BJ (cell line): ENCODE data around the gene LIPA. TPM values are rescaled to one million over a fixed set of nuclear protein-coding genes. Genes with fewer than 3 reads are reported as not detected.

ENCODE experiments used
- CTCF ChIA-PET: fragments of 350-600 bp; formaldehyde crosslinking; extraction: SDS; loops from one replicate; lab custom pipeline; 2021; ENCODE audit warnings: antibody characterized with exemption, inconsistent platforms; lab: Yijun Ruan, JAX
- POLR2A ChIA-PET: fragments of 300-600 bp; sonication (Branson Sonifier 250); formaldehyde crosslinking; extraction: SDS; loops from one replicate; lab custom pipeline; 2021; ENCODE audit warnings: antibody characterized with exemption; lab: Charles Lee
- DNase-seq: peaks from one replicate; pipeline ENCODE4 v3.0.0-alpha.2; 2011; ENCODE audit warnings: low read depth
- H3K27me3 ChIP-seq: 2 replicates; pipeline ENCODE4 v1.6.0; 2011; ENCODE audit warnings: low read length; ENCODE audit not compliant: control insufficient read depth, insufficient read depth
- H3K36me3 ChIP-seq: 2 replicates; pipeline ENCODE4 v1.5.1; 2011; ENCODE audit warnings: low read length; ENCODE audit not compliant: control insufficient read depth, insufficient read depth
- H3K4me3 ChIP-seq: 2 replicates; pipeline ENCODE4 v1.5.1; 2011; ENCODE audit warnings: low read depth, mild to moderate bottlenecking, control low read depth, low read length
- polyA plus RNA-seq: library from polyadenylated mRNA; depleted of rRNA; stranded (reverse); fragments of >200 nt; gene quantifications from 2 replicates; pipeline ENCODE4 v1.2.3, GENCODE V29; 2011
- TF ChIP-seq, protein P1 (sequence below): IDR thresholded peaks from 2 replicates; pipeline ENCODE4 v1.5.1; 2011; ENCODE audit warnings: low read depth, mild to moderate bottlenecking, control low read depth, inconsistent platforms, low read length, moderate library complexity; ENCODE audit not compliant: insufficient read depth

LIPA gene
- polyA plus RNA-seq, 1 experiment, result 80.3 TPM

DNA sequence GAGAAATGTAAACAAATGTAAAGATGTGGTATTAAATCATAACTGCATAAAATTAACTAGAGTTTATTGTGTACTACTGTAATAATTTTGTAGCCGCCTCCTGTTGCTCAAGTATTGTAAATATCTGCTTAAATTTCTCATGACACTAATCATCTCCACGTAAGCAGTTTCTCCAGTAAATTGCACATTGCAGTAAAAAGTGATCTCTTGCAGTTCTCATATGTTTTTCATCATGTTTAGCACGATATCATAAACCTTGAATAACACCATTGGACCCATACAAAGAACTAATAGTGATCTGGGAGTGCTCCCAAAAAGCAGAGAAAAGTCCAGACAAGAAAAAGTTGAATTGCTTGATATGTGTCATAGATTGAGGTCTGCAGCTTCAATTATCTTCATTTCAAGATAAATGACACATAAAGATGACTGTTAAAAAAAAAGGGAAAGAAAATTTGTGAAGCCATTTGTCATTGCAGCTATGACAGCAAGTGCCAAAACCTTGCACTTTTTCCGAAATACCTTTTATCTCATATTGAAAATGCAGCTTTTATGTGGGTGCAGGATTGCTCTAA, 15.3 kb downstream of the LIPA start:
- Histone ChIP-seq H3K4me3 (no peak overlapping the region), H3K36me3 (peaks cover 10% of the 10 kb centered on the region), H3K27me3 (no peaks in the 10 kb centered on the region)
- TF ChIP-seq, protein P1, sequence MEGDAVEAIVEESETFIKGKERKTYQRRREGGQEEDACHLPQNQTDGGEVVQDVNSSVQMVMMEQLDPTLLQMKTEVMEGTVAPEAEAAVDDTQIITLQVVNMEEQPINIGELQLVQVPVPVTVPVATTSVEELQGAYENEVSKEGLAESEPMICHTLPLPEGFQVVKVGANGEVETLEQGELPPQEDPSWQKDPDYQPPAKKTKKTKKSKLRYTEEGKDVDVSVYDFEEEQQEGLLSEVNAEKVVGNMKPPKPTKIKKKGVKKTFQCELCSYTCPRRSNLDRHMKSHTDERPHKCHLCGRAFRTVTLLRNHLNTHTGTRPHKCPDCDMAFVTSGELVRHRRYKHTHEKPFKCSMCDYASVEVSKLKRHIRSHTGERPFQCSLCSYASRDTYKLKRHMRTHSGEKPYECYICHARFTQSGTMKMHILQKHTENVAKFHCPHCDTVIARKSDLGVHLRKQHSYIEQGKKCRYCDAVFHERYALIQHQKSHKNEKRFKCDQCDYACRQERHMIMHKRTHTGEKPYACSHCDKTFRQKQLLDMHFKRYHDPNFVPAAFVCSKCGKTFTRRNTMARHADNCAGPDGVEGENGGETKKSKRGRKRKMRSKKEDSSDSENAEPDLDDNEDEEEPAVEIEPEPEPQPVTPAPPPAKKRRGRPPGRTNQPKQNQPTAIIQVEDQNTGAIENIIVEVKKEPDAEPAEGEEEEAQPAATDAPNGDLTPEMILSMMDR, result no peak
- ChIA-PET CTCF (interaction anchor here (0.7 to 1.6 kb wide), 3 partner anchors 12 to 133 kb away, joined by 3 to 12 read pairs (median 6); no protein-coding TSS in a partner anchor), POLR2A (no interaction called here)
- peak; percentile 90 for DNase-seq

DNA sequence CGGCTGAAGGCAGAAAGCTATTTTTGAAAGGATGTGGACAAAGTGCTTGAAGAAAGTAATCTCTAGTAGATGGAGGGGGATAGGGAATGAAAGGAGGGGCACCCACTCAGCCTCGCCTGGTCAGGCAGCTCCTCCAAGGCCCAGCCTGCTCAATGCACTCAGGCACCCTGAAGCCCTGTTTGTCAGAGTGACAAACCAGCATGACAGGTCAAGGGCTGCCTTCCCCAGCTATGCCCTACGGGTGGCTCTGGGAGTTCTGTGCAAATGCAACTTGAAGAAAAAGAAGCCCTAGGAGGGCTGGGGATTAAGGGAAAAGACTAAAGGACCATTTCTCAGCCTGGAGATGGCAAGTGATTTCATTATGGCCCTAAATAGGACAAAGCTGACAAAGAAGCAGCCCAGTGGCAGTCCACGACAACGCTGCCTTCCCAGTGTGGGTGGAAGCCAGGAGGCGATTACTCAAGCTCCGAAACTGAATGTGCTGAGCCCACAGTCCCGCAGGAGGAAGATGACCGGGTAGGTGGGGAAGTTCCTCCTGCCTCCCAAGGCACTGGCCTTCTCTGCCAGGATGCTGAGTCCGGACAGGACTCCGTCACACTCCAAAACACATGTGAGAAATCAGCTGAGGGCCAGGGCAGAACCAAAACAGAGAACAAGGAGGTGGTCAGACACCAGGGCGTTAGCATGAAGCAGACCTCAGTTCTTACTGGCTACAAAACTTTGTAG, 16.3 kb downstream of the LIPA start:
- Histone ChIP-seq H3K27me3 (no peaks in the 10 kb centered on the region), H3K36me3 (peaks cover 11% of the 10 kb centered on the region), H3K4me3 (no peak overlapping the region)
- CTCF ChIA-PET, result interaction anchor here (0.6 to 2.2 kb wide), 8 partner anchors 11 to 302 kb away, joined by 3 to 12 read pairs (median 3); no protein-coding TSS in a partner anchor
- TF ChIP-seq, protein P1, result no peak
- DNase-seq, result no peak
- POLR2A ChIA-PET, result interaction anchor here (0.6 to 1.1 kb wide), 2 partner anchors 93 to 179 kb away, joined by 3 read pairs; partner anchors contain the start of gene IFIT5

DNA sequence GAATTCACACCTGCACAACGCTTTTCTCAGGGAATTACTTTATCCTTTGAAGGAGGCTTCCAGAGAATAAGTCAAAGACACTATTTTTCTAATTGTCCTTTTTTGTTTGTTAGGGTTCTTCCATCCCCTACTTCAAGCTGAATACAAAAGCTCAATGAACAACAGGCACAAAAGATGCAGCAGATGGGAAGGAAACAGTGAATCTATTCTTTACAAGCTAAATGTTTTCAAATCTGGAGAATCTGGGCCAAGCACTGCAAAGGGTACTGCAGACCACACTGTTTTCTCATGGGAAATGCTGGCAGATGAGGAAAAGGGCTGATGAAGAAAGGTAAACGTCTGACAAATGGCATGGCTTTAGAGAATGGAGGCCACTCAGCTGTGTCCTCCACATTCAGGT, 18.5 kb downstream of the LIPA start:
- CTCF ChIA-PET, result interaction anchor here (0.6 to 1.7 kb wide), 3 partner anchors 15 to 172 kb away, joined by 3 to 10 read pairs (median 5); no protein-coding TSS in a partner anchor
- peaks cover 5% of the 10 kb centered on the region; the same call in 1 of the 2 replicates for H3K36me3 ChIP-seq
- no peaks in the 10 kb centered on the region for H3K27me3 ChIP-seq
- TF ChIP-seq, protein P1, result no peak
- POLR2A ChIA-PET, result interaction anchor here (0.6 kb wide), 1 partner anchor 160 kb away, joined by 3 read pairs; no protein-coding TSS in a partner anchor
- no peak overlapping the region for H3K4me3 ChIP-seq
- DNase-seq, result no peak

DNA sequence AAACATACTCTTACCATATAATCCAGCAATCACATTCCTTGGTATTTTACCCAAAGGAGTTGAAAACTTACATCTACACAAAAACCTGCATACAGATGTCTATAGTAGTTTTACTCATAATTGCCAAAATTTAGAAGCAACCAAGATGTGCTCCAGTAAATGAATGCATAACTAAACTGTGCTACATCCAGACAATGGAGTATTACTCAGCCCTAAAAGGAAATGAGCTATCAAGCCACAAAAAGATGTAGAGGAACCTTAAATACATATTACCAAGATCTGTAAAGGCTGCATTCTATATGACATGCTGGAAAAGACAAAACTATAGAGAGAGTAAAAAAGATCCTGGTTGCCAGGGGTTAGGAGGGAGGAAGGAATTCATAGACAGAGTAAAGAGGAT, 22.6 kb downstream of the LIPA start:
- POLR2A ChIA-PET, result no interaction called here
- no peak for DNase-seq
- Histone ChIP-seq H3K4me3 (no peak overlapping the region), H3K36me3 (peaks cover 9% of the 10 kb centered on the region), H3K27me3 (no peaks in the 10 kb centered on the region)
- CTCF ChIA-PET, result interaction anchor here (1.5 kb wide), 1 partner anchor 11 kb away, joined by 5 read pairs; no protein-coding TSS in a partner anchor
- TF ChIP-seq, protein P1, result no peak

DNA sequence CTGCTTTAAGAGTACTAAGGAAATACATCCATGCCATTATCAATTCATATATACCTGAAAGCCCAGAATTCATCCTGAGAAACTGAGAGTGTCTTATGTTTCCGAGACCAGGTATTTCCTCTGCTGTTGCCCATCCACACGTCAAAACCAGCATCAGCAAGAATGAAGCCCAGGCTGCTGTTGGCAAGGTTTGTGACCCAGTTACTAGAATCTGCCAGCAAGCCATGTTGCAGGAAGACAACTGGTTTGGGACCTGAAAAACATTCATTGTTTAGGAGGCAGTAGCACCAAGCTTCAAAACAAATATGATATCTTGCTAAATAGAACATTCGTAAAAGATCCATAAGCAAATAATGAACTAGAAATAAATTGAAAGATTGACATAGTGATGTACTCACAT, 23.4 kb downstream of the LIPA start:
- TF ChIP-seq, protein P1, result no peak
- H3K36me3 ChIP-seq, result peaks cover 9% of the 10 kb centered on the region
- ChIA-PET CTCF (no interaction called here), POLR2A (no interaction called here)
- no peaks in the 10 kb centered on the region for H3K27me3 ChIP-seq
- no peak for DNase-seq
- no peak overlapping the region for H3K4me3 ChIP-seq
